ENCODE data around the gene SLC26A8.

The SLC26A8 gene

GRCh38 chr6:36023996-36024795, at the start of gene SLC26A8:
Gene SLC26A8 (minus strand): TSS chr6:36024641. CDS start chr6:36019707, 4,934 bp downstream.
- Histone ChIP-seq H3K9me3 (ENCODE audit: low read length) (no peaks in the 10 kb centered on the region), H3K27me3 (ENCODE audit: insufficient read depth, low read length) (no peaks in the 10 kb centered on the region), H2AFZ (ENCODE audit: low read depth, low read length) (no peak within 1 kb of the TSS), H3K4me1 (ENCODE audit: insufficient read depth, low read length) (peaks cover 7% of the 10 kb centered on the region), H3K36me3 (ENCODE audit: insufficient read depth, low read length) (no peaks in the 10 kb centered on the region), H3K4me3 (ENCODE audit: low read length) (no peak within 1 kb of the TSS)

GRCh38 chr6:36073587-36073986, 49.1 kb upstream of the SLC26A8 start:
- Histone ChIP-seq H3K4me3 (ENCODE audit: low read length) (no peak overlapping the region), H3K9me3 (ENCODE audit: low read length) (no peaks in the 10 kb centered on the region)

GRCh38 chr6:36072681-36073080, 48.2 kb upstream of the SLC26A8 start:
- H3K27me3 ChIP-seq (ENCODE audit: insufficient read depth, low read length) = no peaks in the 10 kb centered on the region
- no peaks in the 10 kb centered on the region for H3K9me3 ChIP-seq (ENCODE audit: low read length)
- no peak overlapping the region for H3K4me3 ChIP-seq (ENCODE audit: low read length)
- H2AFZ ChIP-seq (ENCODE audit: low read depth, low read length) = no peak overlapping the region
- H3K4me1 ChIP-seq (ENCODE audit: insufficient read depth, low read length) = peaks cover 3% of the 10 kb centered on the region
- peaks cover 25% of the 10 kb centered on the region for H3K36me3 ChIP-seq (ENCODE audit: insufficient read depth, low read length)

More at GRCh38 chr6:36073587-36073986, 49.1 kb upstream of the SLC26A8 start:
- Histone ChIP-seq H2AFZ (ENCODE audit: low read depth, low read length) (no peak overlapping the region), H3K27me3 (ENCODE audit: insufficient read depth, low read length) (no peaks in the 10 kb centered on the region), H3K4me1 (ENCODE audit: insufficient read depth, low read length) (peaks cover 2% of the 10 kb centered on the region), H3K36me3 (ENCODE audit: insufficient read depth, low read length) (peaks cover 29% of the 10 kb centered on the region)

GRCh38 chr6:36071714-36072113, 47.3 kb upstream of the SLC26A8 start:
- Histone ChIP-seq H3K4me3 (ENCODE audit: low read length) (no peak overlapping the region), H3K36me3 (ENCODE audit: insufficient read depth, low read length) (peaks cover 17% of the 10 kb centered on the region)

GRCh38 chr6:36071281-36071680, 46.8 kb upstream of the SLC26A8 start:
- no peaks in the 10 kb centered on the region for H3K9me3 ChIP-seq (ENCODE audit: low read length)
- no peak overlapping the region for H3K4me3 ChIP-seq (ENCODE audit: low read length)
- H2AFZ ChIP-seq (ENCODE audit: low read depth, low read length) = no peak overlapping the region
- H3K36me3 ChIP-seq (ENCODE audit: insufficient read depth, low read length) = peaks cover 13% of the 10 kb centered on the region
- no peaks in the 10 kb centered on the region for H3K27me3 ChIP-seq (ENCODE audit: insufficient read depth, low read length)
- peaks cover 3% of the 10 kb centered on the region for H3K4me1 ChIP-seq (ENCODE audit: insufficient read depth, low read length)

More at GRCh38 chr6:36071714-36072113, 47.3 kb upstream of the SLC26A8 start:
- Histone ChIP-seq H3K9me3 (ENCODE audit: low read length) (no peaks in the 10 kb centered on the region), H3K4me1 (ENCODE audit: insufficient read depth, low read length) (peaks cover 3% of the 10 kb centered on the region), H3K27me3 (ENCODE audit: insufficient read depth, low read length) (no peaks in the 10 kb centered on the region), H2AFZ (ENCODE audit: low read depth, low read length) (no peak overlapping the region)

- H3K9me3 ChIP-seq (ENCODE audit: low read length) = no peaks in the 10 kb centered on the region
- H2AFZ ChIP-seq (ENCODE audit: low read depth, low read length) = no peak overlapping the region
- H3K36me3 ChIP-seq (ENCODE audit: insufficient read depth, low read length) = peaks cover 3% of the 10 kb centered on the region
- peaks cover 3% of the 10 kb centered on the region for H3K4me1 ChIP-seq (ENCODE audit: insufficient read depth, low read length)
- H3K27me3 ChIP-seq (ENCODE audit: insufficient read depth, low read length) = no peaks in the 10 kb centered on the region
- H3K4me3 ChIP-seq (ENCODE audit: low read length) = no peak overlapping the region
These were observed 45.8 kb upstream of the SLC26A8 start for GRCh38 chr6:36070252-36070651.

GRCh38 chr6:36069573-36069972, 45.1 kb upstream of the SLC26A8 start:
- Histone ChIP-seq H3K9me3 (ENCODE audit: low read length) (no peaks in the 10 kb centered on the region), H3K4me3 (ENCODE audit: low read length) (no peak overlapping the region), H3K36me3 (ENCODE audit: insufficient read depth, low read length) (peaks cover 3% of the 10 kb centered on the region), H3K4me1 (ENCODE audit: insufficient read depth, low read length) (peaks cover 3% of the 10 kb centered on the region), H3K27me3 (ENCODE audit: insufficient read depth, low read length) (no peaks in the 10 kb centered on the region), H2AFZ (ENCODE audit: low read depth, low read length) (no peak overlapping the region)

- Histone ChIP-seq H3K27me3 (ENCODE audit: insufficient read depth, low read length) (no peaks in the 10 kb centered on the region), H3K9me3 (ENCODE audit: low read length) (no peaks in the 10 kb centered on the region), H2AFZ (ENCODE audit: low read depth, low read length) (no peak overlapping the region), H3K36me3 (ENCODE audit: insufficient read depth, low read length) (peaks cover 3% of the 10 kb centered on the region), H3K4me3 (ENCODE audit: low read length) (no peak overlapping the region), H3K4me1 (ENCODE audit: insufficient read depth, low read length) (peaks cover 3% of the 10 kb centered on the region)
These were observed 44.1 kb upstream of the SLC26A8 start for GRCh38 chr6:36068586-36068985.

GRCh38 chr6:36068012-36068392, 43.6 kb upstream of the SLC26A8 start:
- H2AFZ ChIP-seq (ENCODE audit: low read depth, low read length) = no peak overlapping the region
- H3K4me1 ChIP-seq (ENCODE audit: insufficient read depth, low read length) = peaks cover 3% of the 10 kb centered on the region
- H3K9me3 ChIP-seq (ENCODE audit: low read length) = no peaks in the 10 kb centered on the region
- H3K27me3 ChIP-seq (ENCODE audit: insufficient read depth, low read length) = no peaks in the 10 kb centered on the region
- H3K4me3 ChIP-seq (ENCODE audit: low read length) = no peak overlapping the region
- H3K36me3 ChIP-seq (ENCODE audit: insufficient read depth, low read length) = peaks cover 3% of the 10 kb centered on the region

- no peaks in the 10 kb centered on the region for H3K9me3 ChIP-seq (ENCODE audit: low read length)
- peaks cover 3% of the 10 kb centered on the region for H3K4me1 ChIP-seq (ENCODE audit: insufficient read depth, low read length)
- no peak overlapping the region for H3K4me3 ChIP-seq (ENCODE audit: low read length)
- H3K36me3 ChIP-seq (ENCODE audit: insufficient read depth, low read length) = no peaks in the 10 kb centered on the region
- no peaks in the 10 kb centered on the region for H3K27me3 ChIP-seq (ENCODE audit: insufficient read depth, low read length)
- H2AFZ ChIP-seq (ENCODE audit: low read depth, low read length) = no peak overlapping the region
These were observed 43.1 kb upstream of the SLC26A8 start for GRCh38 chr6:36067374-36068011.

GRCh38 chr6:36066817-36067216, 42.4 kb upstream of the SLC26A8 start:
- Histone ChIP-seq H3K4me3 (ENCODE audit: low read length) (no peak overlapping the region), H3K4me1 (ENCODE audit: insufficient read depth, low read length) (peaks cover 3% of the 10 kb centered on the region), H3K27me3 (ENCODE audit: insufficient read depth, low read length) (no peaks in the 10 kb centered on the region), H3K36me3 (ENCODE audit: insufficient read depth, low read length) (no peaks in the 10 kb centered on the region), H2AFZ (ENCODE audit: low read depth, low read length) (no peak overlapping the region), H3K9me3 (ENCODE audit: low read length) (no peaks in the 10 kb centered on the region)

- H3K9me3 ChIP-seq (ENCODE audit: low read length) = no peaks in the 10 kb centered on the region
- H2AFZ ChIP-seq (ENCODE audit: low read depth, low read length) = no peak overlapping the region
- peaks cover 3% of the 10 kb centered on the region for H3K4me1 ChIP-seq (ENCODE audit: insufficient read depth, low read length)
- H3K27me3 ChIP-seq (ENCODE audit: insufficient read depth, low read length) = no peaks in the 10 kb centered on the region
- no peak overlapping the region for H3K4me3 ChIP-seq (ENCODE audit: low read length)
- no peaks in the 10 kb centered on the region for H3K36me3 ChIP-seq (ENCODE audit: insufficient read depth, low read length)
These were observed 41.5 kb upstream of the SLC26A8 start for GRCh38 chr6:36065916-36066315.

- H3K4me3 ChIP-seq (ENCODE audit: low read length) = no peak overlapping the region
These were observed 40.4 kb upstream of the SLC26A8 start for GRCh38 chr6:36064770-36065396.

More at GRCh38 chr6:36064770-36065396, 40.4 kb upstream of the SLC26A8 start:
- no peaks in the 10 kb centered on the region for H3K27me3 ChIP-seq (ENCODE audit: insufficient read depth, low read length)
- H3K9me3 ChIP-seq (ENCODE audit: low read length) = no peaks in the 10 kb centered on the region
- peaks cover 4% of the 10 kb centered on the region for H3K36me3 ChIP-seq (ENCODE audit: insufficient read depth, low read length)
- peaks cover 3% of the 10 kb centered on the region for H3K4me1 ChIP-seq (ENCODE audit: insufficient read depth, low read length)
- H2AFZ ChIP-seq (ENCODE audit: low read depth, low read length) = no peak overlapping the region

Data from neuron (in vitro differentiated cells).